MM.1S (cell line): ENCODE data around the gene UGT2B28.
"Not testable (repeated sequence)": the region's sequence is repeated elsewhere in the genome, so short reads cannot be mapped to it uniquely, and the experiment has no call there.

Source experiments
- DNase-seq: peaks from one replicate; pipeline ENCODE4 v3.0.0-alpha.2; 2015
- H2AFZ ChIP-seq: fragments of 300-600 bp; sonication (generic); 2 replicates; pipeline ENCODE4 v1.6.0; 2016; ENCODE audit warnings: antibody characterized with exemption, low read length
- H3F3A ChIP-seq: fragments of 300-600 bp; sonication (generic); 2 replicates; pipeline ENCODE4 v1.6.1; 2016; ENCODE audit warnings: mild to moderate bottlenecking, antibody characterized with exemption, low read length, moderate library complexity, mixed read lengths; ENCODE audit not compliant: insufficient read depth
- H3K27ac ChIP-seq: fragments of 300-600 bp; sonication (generic); 2 replicates; pipeline ENCODE4 v1.5.1; 2016; ENCODE audit warnings: mild to moderate bottlenecking, low read length
- H3K27me3 ChIP-seq: fragments of 300-600 bp; sonication (generic); replicated peaks from 2 replicates; pipeline ENCODE4 v1.6.0; 2016; ENCODE audit warnings: low read length; ENCODE audit not compliant: insufficient read depth
- H3K36me3 ChIP-seq: fragments of 300-600 bp; sonication (generic); replicated peaks from 2 replicates; pipeline ENCODE4 v1.6.1; 2016; ENCODE audit warnings: mild to moderate bottlenecking, low read length, mixed read lengths; ENCODE audit not compliant: insufficient read depth
- H3K4me1 ChIP-seq: fragments of 300-600 bp; sonication (generic); 2 replicates; pipeline ENCODE4 v1.6.1; 2016; ENCODE audit warnings: low read length, mixed read lengths
- H3K4me2 ChIP-seq: fragments of 300-600 bp; sonication (generic); 2 replicates; pipeline ENCODE4 v1.6.0; 2016; ENCODE audit warnings: low read depth, low read length
- H3K4me3 ChIP-seq: fragments of 300-600 bp; sonication (generic); 2 replicates; pipeline ENCODE4 v1.5.1; 2016; ENCODE audit warnings: low read length, mixed read lengths
- H3K79me2 ChIP-seq: fragments of 300-600 bp; sonication (generic); 2 replicates; pipeline ENCODE4 v1.6.1; 2016; ENCODE audit warnings: mixed run types, low read length, mixed read lengths
- H3K9ac ChIP-seq: fragments of 300-600 bp; sonication (generic); 2 replicates; pipeline ENCODE4 v1.6.1; 2016; ENCODE audit warnings: low read length, mixed read lengths
- H3K9me2 ChIP-seq: fragments of 300-600 bp; sonication (generic); replicated peaks from 2 replicates; pipeline ENCODE4 v1.6.1; 2016; ENCODE audit warnings: mild to moderate bottlenecking, low read length, mixed read lengths; ENCODE audit not compliant: insufficient read depth
- H3K9me3 ChIP-seq: fragments of 300-600 bp; sonication (generic); replicated peaks from 2 replicates; pipeline ENCODE4 v1.6.1; 2016; ENCODE audit warnings: mild to moderate bottlenecking, low read length, mixed read lengths; ENCODE audit not compliant: insufficient read depth
- H4K20me1 ChIP-seq: fragments of 300-600 bp; sonication (generic); 2 replicates; pipeline ENCODE4 v1.6.1; 2016; ENCODE audit warnings: mild to moderate bottlenecking, low read length, moderate library complexity, mixed read lengths; ENCODE audit not compliant: insufficient read depth

The UGT2B28 gene

GRCh38 chr4:69343558-69344420, 63.5 kb downstream of the UGT2B28 start:
- not testable (repeated sequence) for H4K20me1 ChIP-seq, H3K9me2 ChIP-seq, DNase-seq, H3K9me3 ChIP-seq, H3K4me2 ChIP-seq, H2AFZ ChIP-seq, H3K79me2 ChIP-seq, H3K4me1 ChIP-seq, H3K27me3 ChIP-seq, H3K9ac ChIP-seq, H3K27ac ChIP-seq, H3F3A ChIP-seq, H3K4me3 ChIP-seq, H3K36me3 ChIP-seq
